ENCODE measurements around the gene CDH5.

The CDH5 gene

DNA sequence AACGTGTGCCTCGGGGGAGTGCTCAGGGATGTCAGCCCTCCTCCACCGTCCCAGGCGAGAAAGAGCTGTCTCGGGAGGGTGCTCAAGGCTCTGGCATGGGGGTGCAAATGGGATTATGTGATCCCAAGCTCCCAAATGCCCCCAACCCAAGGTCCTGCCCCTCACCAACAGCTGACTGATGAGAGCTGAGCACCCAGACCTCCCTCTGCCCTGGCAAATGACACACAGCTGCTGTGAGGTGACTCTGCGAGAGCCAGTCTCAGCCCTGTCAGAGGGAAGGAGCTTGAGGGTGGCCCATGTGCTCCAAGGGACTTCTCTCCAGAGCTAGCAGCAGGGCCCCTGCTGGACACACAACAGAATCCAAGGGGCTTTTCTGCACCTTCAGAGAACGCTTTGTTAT lies 7.7 kb downstream of the CDH5 start:
- DNase-seq (ENCODE audit: low read depth), result no peak
- H3K4me3 ChIP-seq (ENCODE audit: low read depth, low read length), result no peak overlapping the region
- TF ChIP-seq, protein P1, sequence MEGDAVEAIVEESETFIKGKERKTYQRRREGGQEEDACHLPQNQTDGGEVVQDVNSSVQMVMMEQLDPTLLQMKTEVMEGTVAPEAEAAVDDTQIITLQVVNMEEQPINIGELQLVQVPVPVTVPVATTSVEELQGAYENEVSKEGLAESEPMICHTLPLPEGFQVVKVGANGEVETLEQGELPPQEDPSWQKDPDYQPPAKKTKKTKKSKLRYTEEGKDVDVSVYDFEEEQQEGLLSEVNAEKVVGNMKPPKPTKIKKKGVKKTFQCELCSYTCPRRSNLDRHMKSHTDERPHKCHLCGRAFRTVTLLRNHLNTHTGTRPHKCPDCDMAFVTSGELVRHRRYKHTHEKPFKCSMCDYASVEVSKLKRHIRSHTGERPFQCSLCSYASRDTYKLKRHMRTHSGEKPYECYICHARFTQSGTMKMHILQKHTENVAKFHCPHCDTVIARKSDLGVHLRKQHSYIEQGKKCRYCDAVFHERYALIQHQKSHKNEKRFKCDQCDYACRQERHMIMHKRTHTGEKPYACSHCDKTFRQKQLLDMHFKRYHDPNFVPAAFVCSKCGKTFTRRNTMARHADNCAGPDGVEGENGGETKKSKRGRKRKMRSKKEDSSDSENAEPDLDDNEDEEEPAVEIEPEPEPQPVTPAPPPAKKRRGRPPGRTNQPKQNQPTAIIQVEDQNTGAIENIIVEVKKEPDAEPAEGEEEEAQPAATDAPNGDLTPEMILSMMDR (IDR thresholded peaks at IDR 0.05; ENCODE audit: insufficient read depth, low read depth, low read length, missing control alignments), result no peak

DNA sequence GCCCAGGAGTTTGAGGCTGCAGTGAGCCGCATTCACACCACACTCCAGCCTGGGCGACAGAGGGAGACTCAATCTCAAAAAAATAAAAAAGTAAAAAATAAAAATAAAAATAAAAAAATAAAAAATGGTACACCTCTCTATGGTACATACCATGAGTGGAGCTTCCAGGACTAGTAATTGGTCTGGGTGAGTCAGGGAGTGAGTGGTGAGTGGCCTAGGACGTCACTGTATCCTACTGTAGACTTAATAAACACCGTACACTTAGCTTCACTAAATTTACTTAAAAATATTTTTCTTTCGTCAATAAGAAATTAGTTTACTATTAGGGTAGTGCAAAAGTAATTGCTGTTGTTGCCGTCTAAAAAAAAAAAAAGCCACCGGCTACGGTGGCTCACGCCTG lies 9.0 kb downstream of the CDH5 start:
- no peak overlapping the region for H3K4me3 ChIP-seq (ENCODE audit: low read depth, low read length)
- no peak for DNase-seq (ENCODE audit: low read depth)
- TF ChIP-seq, protein P1 (IDR thresholded peaks at IDR 0.05; ENCODE audit: insufficient read depth, low read depth, low read length, missing control alignments), result no peak

DNA sequence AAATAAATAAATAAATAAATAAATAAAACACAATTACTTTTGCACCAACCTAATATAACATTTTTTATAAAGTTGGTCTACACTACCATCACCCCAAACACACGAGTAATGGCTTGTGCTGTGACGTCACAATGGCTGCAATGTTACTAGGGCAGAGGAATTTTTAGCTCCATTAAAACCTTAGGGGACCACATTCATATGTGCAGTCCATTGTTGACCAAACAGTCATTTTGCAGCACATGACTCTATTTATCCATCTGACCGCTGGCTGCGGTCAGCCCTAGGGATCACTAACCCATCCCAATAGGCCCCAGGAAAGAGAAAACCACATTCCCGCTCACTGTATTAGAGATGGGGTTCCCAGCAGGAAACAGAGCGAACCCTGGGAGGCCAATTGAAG lies 9.6 kb downstream of the CDH5 start:
- DNase-seq (ENCODE audit: low read depth), result no peak
- TF ChIP-seq, protein P1 (IDR thresholded peaks at IDR 0.05; ENCODE audit: insufficient read depth, low read depth, low read length, missing control alignments), result no peak

DNA sequence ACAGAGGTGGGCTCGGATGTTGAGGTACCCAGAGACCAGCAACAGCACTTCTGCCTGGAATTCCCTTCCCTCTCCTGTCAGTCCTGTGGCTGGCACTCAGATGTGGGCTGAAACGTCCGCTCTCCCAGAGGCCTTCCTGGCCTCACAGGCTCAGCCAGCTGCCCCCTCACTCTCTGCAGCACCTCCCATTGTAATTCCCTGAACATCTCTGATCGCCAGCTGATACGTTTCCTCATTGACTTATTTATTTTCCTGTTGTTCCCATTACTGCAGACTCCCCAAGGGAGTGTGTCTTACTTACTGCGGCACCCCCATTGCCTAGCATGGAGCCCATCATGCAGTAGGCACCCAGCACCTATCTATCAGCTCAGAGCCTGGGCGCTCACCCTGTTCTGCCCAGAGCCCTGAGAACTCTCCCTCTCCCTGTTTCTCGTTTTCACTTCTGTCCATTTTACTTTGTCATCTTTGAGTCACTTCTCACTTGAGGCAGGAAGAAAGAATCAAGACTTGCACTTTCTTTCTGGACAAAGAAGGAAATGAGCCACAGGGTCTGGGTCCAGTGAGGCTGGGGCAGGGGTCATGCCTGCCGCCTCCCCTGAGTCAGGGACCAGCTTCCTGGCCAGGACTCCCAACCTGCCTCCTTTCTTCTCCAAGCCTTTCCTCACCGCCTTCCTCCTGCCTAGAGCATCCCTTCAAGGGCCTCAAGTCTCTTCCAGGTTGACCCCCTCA lies 10.2 kb downstream of the CDH5 start:
- TF ChIP-seq, protein P1 (IDR thresholded peaks at IDR 0.05; ENCODE audit: insufficient read depth, low read depth, low read length, missing control alignments), result no peak
- no peak for DNase-seq (ENCODE audit: low read depth)
- no peak overlapping the region for H3K4me3 ChIP-seq (ENCODE audit: low read depth, low read length)

More for the DNA sequence above, 9.6 kb downstream of the CDH5 start:
- H3K4me3 ChIP-seq (ENCODE audit: low read depth, low read length), result no peak overlapping the region

DNA sequence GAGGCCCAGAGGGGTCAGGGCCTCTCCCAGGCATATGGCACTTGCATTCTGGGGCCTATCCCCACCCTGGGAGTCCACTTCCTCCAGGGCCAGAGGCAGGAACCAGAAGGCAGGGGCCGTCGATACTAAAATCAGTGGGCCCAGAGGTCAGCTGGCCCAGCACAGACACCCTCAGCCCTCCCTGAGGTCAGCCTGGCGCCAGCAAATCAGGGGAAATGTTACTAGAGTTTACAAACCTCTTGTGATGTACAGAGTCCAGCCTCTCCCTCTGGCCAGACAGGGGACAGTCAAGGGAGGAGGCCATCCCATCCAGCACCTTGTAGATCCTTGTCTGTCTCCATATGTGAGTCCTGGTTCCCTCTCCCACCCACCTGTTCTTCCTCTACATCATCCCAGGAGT lies 10.8 kb downstream of the CDH5 start:
- no peak overlapping the region for H3K4me3 ChIP-seq (ENCODE audit: low read depth, low read length)
- DNase-seq (ENCODE audit: low read depth), result no peak
- TF ChIP-seq, protein P1 (IDR thresholded peaks at IDR 0.05; ENCODE audit: insufficient read depth, low read depth, low read length, missing control alignments), result no peak

DNA sequence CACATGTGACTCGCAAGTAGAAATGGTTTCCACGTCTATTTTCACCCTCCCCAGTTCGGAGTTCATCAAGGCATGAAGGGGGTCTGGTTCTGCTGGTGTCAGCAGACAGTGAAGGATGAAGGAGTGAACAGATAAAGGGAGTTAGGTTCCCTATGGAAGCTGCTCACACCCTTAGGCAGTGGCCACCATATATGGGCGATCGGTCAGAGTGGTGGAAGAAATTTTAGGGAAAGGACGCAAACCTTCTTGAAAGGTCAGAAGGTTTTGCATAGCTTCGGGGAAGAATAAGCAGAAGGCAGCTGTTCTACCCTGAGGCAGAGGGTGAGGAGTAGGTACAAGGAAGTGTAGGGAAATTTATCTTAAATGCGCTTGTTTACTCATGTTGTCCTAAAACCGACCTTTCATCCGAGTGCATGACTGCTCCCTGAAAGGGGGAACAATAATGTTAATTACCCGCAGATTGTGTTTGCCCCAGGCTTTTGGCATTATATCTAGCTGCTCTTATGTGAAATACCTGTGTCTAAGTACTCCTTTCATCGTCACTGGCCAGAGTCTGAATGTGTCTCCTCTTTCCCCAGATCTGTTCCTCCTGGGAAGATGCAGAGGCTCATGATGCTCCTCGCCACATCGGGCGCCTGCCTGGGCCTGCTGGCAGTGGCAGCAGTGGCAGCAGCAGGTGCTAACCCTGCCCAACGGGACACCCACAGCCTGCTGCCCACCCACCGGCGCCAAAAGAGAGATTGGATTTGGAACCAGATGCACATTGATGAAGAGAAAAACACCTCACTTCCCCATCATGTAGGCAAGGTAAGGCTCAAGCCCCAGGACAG lies 12.5 kb downstream of the CDH5 start:
- no peak for DNase-seq (ENCODE audit: low read depth)
- H3K4me3 ChIP-seq (ENCODE audit: low read depth, low read length), result no peak overlapping the region
- TF ChIP-seq, protein P1 (IDR thresholded peaks at IDR 0.05; ENCODE audit: insufficient read depth, low read depth, low read length, missing control alignments), result no peak
